Fibroblast of villous mesenchyme (primary cell): ENCODE results near the gene STEAP4. TPM values are rescaled to one million over a fixed set of nuclear protein-coding genes. Genes with fewer than 3 reads are reported as not detected.
A peak's percentile ranks its signal among the peaks of the same experiment; 100 is the strongest.

Experiments used
- DNase-seq: peaks from one replicate; pipeline ENCODE4 v3.0.0-alpha.2; 2010; ENCODE audit warnings: low read depth
- H3K4me3 ChIP-seq: 2 replicates; pipeline ENCODE4 v1.5.1; 2011; ENCODE audit warnings: low read depth, mild to moderate bottlenecking, low read length
- CTCF ChIP-seq: IDR thresholded peaks from 2 replicates; pipeline ENCODE4 v1.5.1; 2012; ENCODE audit warnings: low read depth, mild to moderate bottlenecking, low read length; ENCODE audit not compliant: insufficient read depth
- total RNA-seq: library from RNA; depleted of rRNA; stranded (reverse); fragments of >200 nt; gene quantifications from 2 replicates; pipeline ENCODE4 v1.2.3, GENCODE V29; 2012

The STEAP4 gene
- total RNA-seq, 1 donor: under 0.01 TPM

DNA sequence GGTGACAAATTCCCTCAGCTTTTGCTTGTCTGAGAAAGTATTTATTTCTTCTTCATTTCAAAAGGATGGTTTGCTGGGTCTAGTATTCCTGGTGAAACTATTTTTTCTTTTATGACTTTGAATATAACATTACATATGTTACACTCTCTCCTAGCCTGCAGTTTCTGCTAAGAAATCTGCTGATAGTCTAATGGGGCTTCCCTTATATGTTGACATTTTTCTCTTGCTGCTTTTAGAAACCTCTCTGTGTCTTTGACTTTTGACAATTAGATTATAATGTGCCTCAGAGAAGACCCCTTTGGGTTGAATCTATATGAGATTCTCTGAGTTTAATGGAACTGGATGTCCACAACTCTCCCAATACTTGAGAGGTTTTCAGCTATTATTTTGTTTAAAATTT is 53.1 kb downstream of the STEAP4 start:
- H3K4me3 ChIP-seq: no peak overlapping the region
- TF ChIP-seq CTCF: no peak
- DNase-seq: no peak

DNA sequence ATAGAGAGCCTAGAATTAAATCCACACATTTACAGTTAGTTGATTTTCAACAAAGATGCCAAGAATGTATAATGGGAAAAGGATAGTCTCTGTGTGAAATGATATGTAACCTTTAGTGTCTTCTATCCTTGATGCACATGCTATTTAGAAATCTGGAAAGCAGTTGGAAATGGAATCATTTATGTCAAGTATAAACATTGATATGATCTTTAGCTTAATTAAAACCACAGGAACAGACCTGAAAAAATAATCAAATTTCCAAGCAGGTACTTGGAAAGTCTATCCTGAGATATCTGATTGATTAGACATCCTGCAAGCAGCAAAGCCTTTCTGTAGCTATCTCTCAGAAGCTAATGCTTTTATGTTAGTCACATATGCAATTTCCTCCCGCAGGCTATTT is 62.4 kb downstream of the STEAP4 start:
- TF ChIP-seq CTCF: no peak
- no peak for DNase-seq
- H3K4me3 ChIP-seq: no peak overlapping the region

- H3K4me3 ChIP-seq: no peak overlapping the region
- TF ChIP-seq CTCF: peak; percentile 67
- DNase-seq: peak; percentile 52
These were observed 63.3 kb downstream of the STEAP4 start for GRCh38 chr7:88243345-88243909.

- no peak overlapping the region for H3K4me3 ChIP-seq
- TF ChIP-seq CTCF: no peak
- DNase-seq: no peak
These were observed 66.8 kb downstream of the STEAP4 start for GRCh38 chr7:88239852-88240251.

- TF ChIP-seq CTCF: no peak
- peak; percentile 3 for DNase-seq
- H3K4me3 ChIP-seq: no peak overlapping the region
These were observed 72.9 kb downstream of the STEAP4 start for GRCh38 chr7:88233828-88234227.

DNA sequence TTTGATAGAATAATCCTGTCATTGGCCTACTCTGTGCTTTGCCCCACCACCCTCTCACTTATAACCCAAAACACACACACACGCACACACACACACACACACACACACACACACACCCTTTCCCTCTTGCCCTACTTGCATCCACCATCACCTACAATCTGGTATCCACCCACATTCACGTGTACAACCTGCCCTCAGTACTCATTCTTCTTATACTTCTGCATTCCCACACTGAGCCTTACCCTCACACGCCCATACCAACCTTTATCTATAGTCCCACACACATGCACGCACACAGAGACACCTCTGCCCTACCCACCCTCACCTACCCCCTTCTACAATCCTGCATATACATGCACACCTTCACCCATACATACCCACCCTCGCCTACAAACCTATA is 76.0 kb downstream of the STEAP4 start:
- no peak for TF ChIP-seq CTCF
- DNase-seq: no peak
- no peak overlapping the region for H3K4me3 ChIP-seq
